Uterus (tissue), 2 donors: Measurements from ENCODE around the gene DENND2A.

Experiments
- CTCF ChIP-seq, 4 experiments: fragments of 200-600 bp in 2 of 4; fragments of 450-650 bp in 2 of 4; sonication (generic) in 2 of 4; IDR thresholded peaks; one replicate each; pipeline ENCODE4 v1.5.1; 2016 to 2019; ENCODE audit warnings: antibody characterized with exemption in 4 of 4, mild to moderate bottlenecking in 2 of 4, moderate library complexity in 1 of 4
- POLR2A ChIP-seq, 2 donors: fragments of 450-650 bp; IDR thresholded peaks; one replicate each; pipeline ENCODE4 v1.6.1; 2016; ENCODE audit warnings: antibody characterized with exemption in 2 of 2, mild to moderate bottlenecking in 1 of 2, moderate library complexity in 1 of 2

GRCh38 chr7:140540136-140540777, 100.4 kb downstream of the DENND2A start:
- TF ChIP-seq CTCF (IDR thresholded peaks at IDR 0.05): no peak
- no peak for TF ChIP-seq POLR2A (IDR thresholded peaks at IDR 0.05)
